GM19193 (cell line): ENCODE measurements around the gene AFF1.

Experiments used
- POLR2A ChIP-seq: IDR thresholded peaks from 4 replicates; pipeline ENCODE4 v1.6.1; 2011; ENCODE audit not compliant: insufficient read depth, insufficient read length; ENCODE audit errors: extremely low read depth

AFF1 gene

DNA sequence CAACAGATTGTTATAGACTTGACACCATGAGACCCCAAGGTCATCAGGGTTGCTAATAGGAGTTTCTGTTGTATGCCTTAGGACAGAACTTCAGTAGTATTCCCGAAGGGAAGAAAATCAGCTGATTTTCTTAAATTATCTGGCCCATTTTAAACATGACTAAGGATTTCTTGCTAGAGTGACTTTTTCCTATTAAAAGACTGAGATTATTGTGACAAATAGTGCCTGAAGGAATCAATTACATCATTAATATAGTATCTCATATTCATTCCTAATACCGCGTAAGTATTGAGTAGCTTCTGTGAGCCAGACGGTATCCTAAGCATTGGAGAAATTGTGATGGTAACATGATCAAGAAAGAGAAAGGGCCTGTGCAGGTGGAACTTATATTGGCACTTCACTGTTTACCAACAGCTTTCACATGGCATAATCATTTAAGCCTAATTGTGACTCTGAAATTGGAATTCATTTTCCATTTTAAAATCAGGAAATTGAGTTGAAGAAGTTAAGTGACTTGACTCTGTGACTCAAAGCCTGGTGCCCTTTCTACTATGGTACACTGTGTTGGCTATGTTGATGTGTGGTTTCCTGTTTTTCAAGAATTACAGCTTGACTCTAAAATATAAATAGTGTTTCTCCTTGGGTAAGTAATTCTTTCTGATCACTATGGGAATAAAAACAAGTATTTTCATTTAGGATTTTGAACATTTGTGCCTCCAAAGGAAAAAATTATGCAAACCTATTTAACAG lies 4.1 kb downstream of the AFF1 start:
- no peak for TF ChIP-seq POLR2A

DNA sequence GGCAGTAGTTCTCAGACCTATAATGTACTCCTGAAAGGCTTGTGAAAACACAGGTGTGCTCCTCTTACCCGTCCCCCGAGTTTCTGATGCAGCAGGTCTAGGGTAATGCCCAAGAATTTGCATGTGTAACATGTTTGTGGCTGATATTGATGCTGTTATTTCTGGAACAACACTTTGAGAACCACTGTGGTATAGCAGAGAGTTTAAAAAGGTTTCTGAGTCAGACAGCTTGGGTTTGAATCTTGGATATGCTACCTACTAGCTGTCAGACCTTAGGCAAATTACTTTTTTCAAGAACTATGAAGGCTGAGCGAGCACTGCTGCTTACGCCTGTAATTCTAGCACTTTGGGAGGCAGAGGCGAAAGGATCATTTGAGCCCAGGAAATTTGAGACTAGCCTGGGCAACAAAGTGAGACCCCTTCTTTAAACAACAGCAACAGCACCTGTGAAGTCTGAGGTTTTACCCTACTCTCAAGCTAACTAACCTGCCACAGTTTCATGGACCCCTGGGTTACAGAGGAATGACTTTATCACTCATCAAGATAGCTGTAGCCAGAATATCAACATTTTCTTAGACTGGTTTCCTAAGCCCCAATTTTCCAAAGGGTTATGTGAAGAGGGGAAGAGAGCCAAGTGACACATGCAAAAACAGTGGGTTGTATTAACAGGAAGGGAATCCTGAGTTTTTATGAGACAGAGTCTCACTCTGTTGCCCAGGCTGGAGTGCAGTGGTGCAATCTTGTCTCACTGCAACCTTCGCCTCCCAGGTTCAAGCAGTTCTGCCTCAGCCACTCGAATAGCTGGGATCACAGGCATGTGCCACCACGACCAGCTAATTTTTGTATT lies 5.1 kb downstream of the AFF1 start:
- no peak for TF ChIP-seq POLR2A

DNA sequence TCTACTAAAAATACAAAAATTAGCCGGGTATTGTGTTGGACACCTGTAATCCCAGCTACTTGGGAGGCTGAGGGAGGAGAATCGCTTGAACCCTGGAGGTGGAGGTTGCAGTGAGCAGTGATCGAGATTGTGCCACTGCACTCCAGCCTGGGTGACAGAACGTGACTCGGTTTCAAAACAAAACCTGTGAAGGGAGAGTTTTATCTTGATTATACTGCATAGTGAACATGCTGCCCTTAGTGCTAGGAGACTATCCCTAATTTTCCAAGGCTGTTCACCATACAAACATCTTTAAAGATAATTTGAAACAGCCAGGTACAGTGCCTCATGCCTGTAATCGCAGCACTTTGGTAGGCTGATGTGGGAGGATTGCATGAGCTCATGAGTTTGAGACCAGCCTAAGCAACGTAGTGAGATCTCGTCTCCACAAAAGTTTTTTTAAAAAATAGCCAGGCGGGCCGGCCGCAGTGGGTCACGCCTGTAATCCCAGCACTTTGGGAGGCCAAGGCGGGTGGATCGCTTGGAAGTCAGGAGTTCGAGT lies 6.2 kb downstream of the AFF1 start:
- TF ChIP-seq POLR2A, result no peak

DNA sequence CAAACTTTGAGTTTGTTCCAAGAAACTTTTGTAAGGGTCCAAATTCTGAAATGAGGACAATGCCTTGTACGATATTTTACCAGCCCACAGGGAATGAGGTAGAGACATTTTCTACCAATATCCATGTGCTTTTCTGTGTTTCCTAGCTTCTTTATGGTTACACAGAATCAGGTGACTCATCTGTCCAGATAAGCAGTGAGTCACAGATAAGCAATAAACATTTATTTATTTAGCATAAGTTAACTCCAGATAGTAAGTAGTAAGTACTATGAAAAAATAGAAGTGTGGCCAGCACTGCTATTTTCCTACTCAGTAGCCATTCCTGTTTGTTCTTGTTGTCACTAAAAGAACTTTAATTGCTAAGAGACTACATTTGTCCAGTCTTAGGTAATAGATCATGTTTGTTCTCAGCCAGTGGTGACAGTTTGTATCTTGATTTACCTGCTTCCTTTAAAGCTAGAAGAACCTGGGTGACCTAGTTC lies 7.4 kb downstream of the AFF1 start:
- no peak for TF ChIP-seq POLR2A

DNA sequence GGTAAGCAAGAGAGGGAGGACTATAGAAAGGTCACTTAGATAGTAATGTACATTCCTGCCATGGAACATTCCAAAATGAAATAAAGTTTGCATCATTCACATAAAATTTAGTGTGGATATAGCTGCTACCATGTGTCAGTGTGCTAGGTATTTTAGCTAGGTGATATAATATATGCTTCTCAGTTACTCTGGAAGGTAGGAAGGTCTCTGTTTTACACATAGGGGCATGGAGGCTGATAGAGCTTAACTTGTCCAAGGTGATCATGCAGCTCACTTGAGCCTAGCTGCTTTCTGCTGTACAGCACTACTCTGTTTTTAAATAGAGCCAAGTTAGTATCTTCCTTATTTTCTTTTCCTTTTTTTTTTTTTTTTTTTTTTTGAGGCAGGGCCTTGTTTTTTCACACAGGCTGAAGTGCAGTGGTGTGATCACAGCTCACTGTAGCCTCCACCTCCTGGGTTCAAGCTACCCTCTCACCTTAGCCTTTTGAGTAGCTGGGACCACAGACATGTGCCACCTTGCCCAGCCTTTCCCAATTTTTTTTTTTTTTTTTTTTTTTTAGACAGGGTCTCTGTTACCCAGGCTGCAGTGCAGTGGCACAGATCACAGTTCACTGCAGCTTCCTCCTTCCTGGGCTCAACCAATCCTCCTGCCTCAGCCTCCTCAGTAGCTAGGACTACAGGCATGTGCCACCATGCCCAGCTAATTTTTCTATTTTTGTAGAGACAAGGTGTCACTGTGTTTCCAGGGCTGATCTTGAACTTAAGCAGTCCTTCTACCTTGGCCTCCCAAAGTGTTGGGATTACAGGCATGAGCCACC lies 10.4 kb downstream of the AFF1 start:
- TF ChIP-seq POLR2A, result no peak

DNA sequence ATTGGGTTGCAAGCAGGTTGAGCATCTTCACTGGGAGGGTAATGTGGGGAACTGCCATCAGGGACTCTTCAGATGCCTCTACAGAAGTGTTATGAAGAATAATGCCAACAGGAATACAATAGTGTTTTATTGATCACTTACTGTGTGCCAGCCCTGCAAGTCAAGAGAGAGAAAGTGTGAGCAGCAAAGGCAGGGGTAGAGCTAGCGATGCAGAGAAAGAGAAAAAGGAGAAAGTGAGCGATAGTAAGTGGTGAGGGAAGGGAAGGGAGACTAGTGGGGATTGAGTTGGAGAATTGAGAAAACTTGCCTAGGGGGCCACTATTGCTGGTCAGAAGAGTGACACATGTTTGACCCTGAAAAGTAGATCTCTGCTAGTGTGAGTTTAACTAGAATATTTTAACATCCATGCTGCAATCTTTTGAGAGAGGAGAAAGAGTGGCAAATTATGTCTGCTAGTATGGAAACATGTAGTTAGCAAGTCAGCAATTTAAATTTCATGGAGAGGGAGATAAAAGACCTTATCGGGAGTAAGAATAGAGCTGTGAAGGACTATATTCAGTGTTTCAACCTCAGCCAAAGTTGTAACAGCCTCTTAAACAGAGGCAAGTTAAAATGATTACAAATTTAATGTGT lies 12.2 kb downstream of the AFF1 start:
- no peak for TF ChIP-seq POLR2A

DNA sequence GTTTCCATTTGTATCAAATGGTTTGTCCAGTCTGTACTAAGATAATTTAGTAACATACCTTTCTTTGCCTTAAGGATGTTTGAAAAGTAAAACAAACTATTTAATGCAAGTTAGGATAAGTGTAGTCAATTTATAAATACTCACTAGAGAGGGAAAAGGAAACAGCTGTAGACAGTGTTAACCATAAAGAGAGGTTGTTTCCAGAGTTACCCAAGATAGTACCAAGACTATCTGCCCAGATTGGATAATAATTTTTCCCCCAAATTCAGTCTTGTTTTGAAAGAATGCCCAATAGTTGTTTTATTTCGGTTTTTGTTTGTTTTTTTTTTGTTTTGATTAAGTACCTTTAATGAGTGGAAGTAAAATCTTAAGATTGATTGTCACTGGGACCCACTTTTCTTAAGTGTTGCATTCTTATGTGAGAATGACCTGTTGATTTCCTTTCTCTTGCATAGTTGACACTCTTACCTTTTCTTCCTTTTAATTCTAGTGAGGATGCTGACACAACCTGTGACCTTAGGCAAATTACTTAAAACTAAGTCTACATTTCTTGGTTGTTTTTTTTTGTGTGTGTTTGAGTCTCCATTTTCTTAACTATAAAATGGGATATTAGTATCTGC lies 12.8 kb downstream of the AFF1 start:
- TF ChIP-seq POLR2A, result no peak

DNA sequence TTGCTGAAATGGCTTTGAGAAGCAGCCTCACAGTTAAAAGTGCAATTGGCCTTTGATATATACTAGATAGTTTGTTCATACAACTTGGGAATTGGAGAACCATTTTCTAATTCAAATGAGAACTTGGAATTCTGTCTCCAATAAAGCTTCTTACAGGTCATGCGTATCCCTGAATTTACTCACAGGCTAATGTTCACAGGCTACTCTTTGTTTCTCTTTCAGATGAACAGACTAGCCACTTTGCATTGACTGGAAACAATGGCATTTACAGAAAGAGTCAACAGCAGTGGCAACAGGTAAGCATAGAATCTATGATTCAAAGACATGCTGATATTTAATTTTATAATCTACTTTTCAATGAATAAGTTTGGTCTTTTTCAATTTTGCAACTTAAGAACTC lies 13.5 kb downstream of the AFF1 start:
- TF ChIP-seq POLR2A, result no peak

DNA sequence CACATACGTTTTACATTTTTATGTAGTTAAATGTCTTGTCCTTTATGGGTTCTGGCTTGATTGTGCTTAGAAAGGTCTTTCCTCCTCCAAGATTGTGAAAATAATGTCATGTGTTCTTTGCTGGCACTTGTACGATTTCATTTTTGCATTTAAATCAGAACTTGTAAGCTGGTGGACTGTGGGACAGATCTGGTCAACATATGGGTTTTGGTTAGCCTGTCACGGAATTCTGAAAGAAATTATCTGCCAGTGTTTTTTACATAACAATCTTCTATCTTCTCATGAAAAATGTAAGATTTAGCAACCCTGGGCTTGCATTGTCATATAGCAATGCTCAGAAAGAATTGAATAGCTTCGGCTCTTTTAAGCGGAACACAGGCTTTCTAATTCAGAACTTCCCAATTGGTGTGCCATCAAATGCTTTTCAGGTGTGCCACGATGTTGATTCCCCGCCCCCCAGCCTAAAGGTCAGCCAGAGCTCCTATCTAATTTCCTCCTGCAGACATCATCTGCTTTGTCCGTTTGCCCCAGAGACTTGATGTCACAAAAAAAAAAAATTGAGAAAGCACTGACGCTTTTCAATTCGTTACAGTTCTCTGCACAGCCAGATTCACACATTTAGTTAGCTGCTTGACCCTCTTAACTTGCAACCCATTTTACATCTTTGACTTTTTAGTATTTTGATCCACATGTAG lies 16.2 kb downstream of the AFF1 start:
- TF ChIP-seq POLR2A, result no peak

DNA sequence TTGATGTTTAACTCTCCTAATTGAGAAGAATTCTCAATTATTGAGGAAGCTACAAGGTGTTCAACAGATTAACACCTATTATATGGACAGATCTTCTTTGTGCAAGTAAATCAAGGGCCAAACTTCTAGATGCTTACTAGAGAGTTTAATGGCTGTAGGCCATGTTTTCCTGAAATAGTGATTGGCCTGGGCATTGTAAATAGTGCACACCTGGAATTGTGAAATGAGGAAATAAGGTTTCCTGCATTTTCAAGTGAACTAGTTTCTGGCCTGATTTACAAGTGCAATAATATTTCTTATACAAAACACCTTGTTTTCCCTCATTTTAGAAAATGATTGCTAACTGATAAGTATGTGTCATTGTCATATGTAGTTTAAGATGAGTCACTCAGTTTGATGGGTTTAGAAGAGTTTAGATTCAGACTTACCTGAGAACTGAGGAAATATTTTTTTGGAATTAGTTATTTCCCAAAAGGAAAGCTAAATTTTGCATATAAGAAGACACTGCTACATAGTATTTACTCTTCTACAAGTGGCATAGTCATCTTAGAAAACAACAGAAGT lies 21.2 kb downstream of the AFF1 start:
- no peak for TF ChIP-seq POLR2A

DNA sequence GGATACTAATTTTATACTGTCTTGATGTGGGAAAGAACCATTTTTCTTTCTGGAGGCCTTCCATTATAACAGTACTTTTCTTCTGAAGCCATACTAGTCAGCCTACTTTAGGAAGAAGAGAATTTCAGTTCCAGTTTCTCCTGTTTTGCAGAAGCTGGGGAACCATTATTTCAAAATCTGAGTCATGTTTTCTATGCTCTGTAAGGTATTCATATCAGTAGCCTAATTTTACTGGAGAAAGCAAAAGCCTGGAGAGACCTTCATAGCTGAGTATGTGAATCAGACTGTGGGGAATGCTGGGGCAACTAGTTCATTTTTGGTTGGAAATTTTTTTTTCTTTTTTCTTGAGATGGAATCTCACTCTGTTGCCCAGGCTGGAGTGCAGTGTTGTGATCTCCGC lies 22.4 kb downstream of the AFF1 start:
- TF ChIP-seq POLR2A, result no peak

DNA sequence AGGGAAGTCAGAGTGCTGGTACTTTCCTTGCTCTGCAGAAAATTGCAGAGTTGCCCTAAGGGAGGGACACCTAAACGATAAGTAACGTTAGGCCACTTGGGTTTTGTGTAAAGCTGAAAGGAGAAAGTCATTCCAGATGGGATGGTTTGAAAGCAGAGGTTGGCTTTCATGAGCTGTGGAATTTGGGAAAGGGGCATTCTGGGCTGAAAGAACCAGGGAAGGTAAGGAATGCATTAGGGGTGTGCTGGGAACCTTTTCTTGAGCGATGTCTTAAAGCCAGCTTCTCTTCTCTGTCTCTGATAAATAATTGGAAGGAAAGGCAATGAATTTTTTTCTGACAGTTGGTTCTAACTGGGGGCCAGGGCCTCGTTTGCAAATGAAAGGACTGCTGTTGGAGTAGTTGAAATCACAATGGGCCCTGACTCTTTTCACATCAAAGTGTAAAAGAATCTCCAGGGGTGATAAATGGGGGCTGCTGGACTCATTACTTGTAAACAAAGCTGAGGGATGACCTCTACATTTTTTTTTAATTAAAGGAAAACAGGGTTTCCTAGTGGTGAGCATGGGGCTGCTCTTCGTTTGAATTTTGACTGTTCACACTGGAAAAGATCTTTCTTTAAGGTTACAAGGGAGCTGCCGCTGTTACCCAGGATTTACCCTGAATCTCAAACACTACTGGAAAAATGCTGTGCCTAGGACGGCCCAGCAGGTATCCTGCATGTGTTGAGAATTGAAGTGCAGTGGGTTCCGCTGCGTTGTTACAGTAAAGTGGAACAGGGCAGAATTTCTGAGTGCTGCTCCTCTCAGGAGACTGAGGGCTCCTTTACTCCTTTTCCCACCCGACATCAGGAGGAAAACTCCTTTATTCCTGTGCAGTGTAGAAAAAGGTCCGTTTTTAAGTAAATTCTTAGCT lies 25.0 kb downstream of the AFF1 start:
- no peak for TF ChIP-seq POLR2A
